Endothelial cell of umbilical vein (primary cell): ENCODE measurements around the gene RUFY3. TPM values are rescaled to one million over a fixed set of nuclear protein-coding genes. Genes with fewer than 3 reads are reported as not detected.

ENCODE experiments used
- BruUV-seq: library from RNA; stranded (reverse); fragments of 400-500 nt; replicated peaks from 2 replicates; lab custom pipeline; 2021; lab: Mats Ljungman, UMichigan
- CTCF ChIA-PET: fragments of 300-600, 350-600 bp; sonication (Branson Sonifier 250); formaldehyde crosslinking; loops from one replicate; lab custom pipeline; 2021; ENCODE audit warnings: antibody characterized with exemption, inconsistent platforms; lab: Charles Lee
- POLR2A ChIA-PET: fragments of 300-600, 350-600 bp; sonication (Branson Sonifier 250); formaldehyde crosslinking; loops from one replicate; lab custom pipeline; 2021; ENCODE audit warnings: antibody characterized with exemption, inconsistent platforms; lab: Charles Lee
- DNase-seq: peaks from one replicate; pipeline ENCODE4 v3.0.0-alpha.2; 2011; ENCODE audit warnings: low read depth, low spot score
- FAIRE-seq: peaks from 2 replicates; lab custom pipeline; 2011; peaks lifted over from hg19 to GRCh38; lab: Jason Lieb, UNC
- H2AFZ ChIP-seq: 2 replicates; pipeline ENCODE4 v1.6.0; 2012; ENCODE audit warnings: low read depth, low read length, control low read depth, inconsistent platforms
- H3K27ac ChIP-seq: 2 replicates; pipeline ENCODE4 v1.5.1; 2011; ENCODE audit warnings: low read depth, mild to moderate bottlenecking, control low read depth, low read length, moderate library complexity; ENCODE audit not compliant: insufficient read depth
- H3K27me3 ChIP-seq, 2 experiments: 2 replicates each; pipeline versions ENCODE4 v1.6.0 to v1.6.1; 2011; ENCODE audit warnings: low read length in 2 of 2, mixed read lengths in 1 of 2; ENCODE audit not compliant: control insufficient read depth in 2 of 2, insufficient read depth in 2 of 2
- H3K36me3 ChIP-seq, 2 experiments: 2 replicates in 1 of 2; 3 replicates in 1 of 2; pipeline ENCODE4 v1.5.1; 2011; ENCODE audit warnings: low read length in 2 of 2, mild to moderate bottlenecking in 1 of 2, moderate library complexity in 1 of 2; ENCODE audit not compliant: control insufficient read depth in 2 of 2, insufficient read depth in 2 of 2; ENCODE audit errors: extremely low read depth in 1 of 2
- H3K4me1 ChIP-seq: 3 replicates; pipeline ENCODE4 v1.5.1; 2011; ENCODE audit warnings: mild to moderate bottlenecking, low read length; ENCODE audit not compliant: control insufficient read depth, insufficient read depth; ENCODE audit errors: extremely low read depth
- H3K4me2 ChIP-seq: 2 replicates; pipeline ENCODE4 v1.6.1; 2011; ENCODE audit warnings: low read length, control low read depth, mixed read lengths; ENCODE audit not compliant: insufficient read depth
- H3K4me3 ChIP-seq, 3 experiments: fragments of 200-600 bp in 1 of 3; sonication (generic), shearing (Covaris generic) in 1 of 3; replicated peaks in 1 of 3; 2 replicates each; pipeline ENCODE4 v1.5.1; 2011 to 2016; ENCODE audit warnings: control low read depth in 3 of 3, low read length in 3 of 3, mild to moderate bottlenecking in 2 of 3, inconsistent platforms in 1 of 3, low read depth in 1 of 3, moderate library complexity in 1 of 3; ENCODE audit not compliant: insufficient read depth in 1 of 3
- H3K79me2 ChIP-seq: 2 replicates; pipeline ENCODE4 v1.6.0; 2012; ENCODE audit warnings: low read length, inconsistent platforms; ENCODE audit not compliant: control insufficient read depth, insufficient read depth
- H3K9ac ChIP-seq: replicated peaks from 2 replicates; pipeline ENCODE3; 2011; ENCODE audit warnings: low read length, control low read depth; ENCODE audit not compliant: insufficient read depth; ENCODE audit errors: extremely low read depth
- H3K9me1 ChIP-seq: replicated peaks from 3 replicates; pipeline ENCODE4 v1.6.0; 2011; ENCODE audit warnings: mild to moderate bottlenecking, low read length; ENCODE audit not compliant: control insufficient read depth, insufficient read depth; ENCODE audit errors: extremely low read depth
- H3K9me3 ChIP-seq: replicated peaks from 2 replicates; pipeline ENCODE4 v1.5.1; 2012; ENCODE audit warnings: low read length, inconsistent platforms; ENCODE audit not compliant: control insufficient read depth, insufficient read depth
- H4K20me1 ChIP-seq: replicated peaks from 2 replicates; pipeline ENCODE3; 2011; ENCODE audit warnings: mild to moderate bottlenecking, low read length; ENCODE audit not compliant: control insufficient read depth, insufficient read depth; ENCODE audit errors: extremely low read depth
- EZH2 ChIP-seq: IDR thresholded peaks from 2 replicates; pipeline ENCODE4 v1.6.1; 2012; ENCODE audit warnings: borderline replicate concordance, low read depth, mild to moderate bottlenecking, moderate library complexity, low read length, inconsistent platforms; ENCODE audit not compliant: severe bottlenecking
- FOS ChIP-seq: IDR thresholded peaks from 2 replicates; pipeline ENCODE4 v1.6.1; 2011; ENCODE audit warnings: mild to moderate bottlenecking, low read length, moderate library complexity, borderline replicate concordance; ENCODE audit not compliant: insufficient read depth
- GATA2 ChIP-seq: IDR thresholded peaks from 2 replicates; pipeline ENCODE4 v1.7.0; 2011; ENCODE audit warnings: low read depth, mild to moderate bottlenecking, moderate library complexity, mixed read lengths, low read length; ENCODE audit not compliant: insufficient read length, insufficient read depth
- JUN ChIP-seq: IDR thresholded peaks from 2 replicates; pipeline ENCODE4 v1.6.1; 2011; ENCODE audit warnings: borderline replicate concordance, low read depth; ENCODE audit not compliant: insufficient read length, insufficient read depth
- MYC ChIP-seq: IDR thresholded peaks from one replicate; pipeline ENCODE4 v1.6.1; 2011; ENCODE audit warnings: mild to moderate bottlenecking, low read depth, low read length
- POLR2A ChIP-seq: IDR thresholded peaks from 2 replicates; pipeline ENCODE4 v1.6.1; 2012; ENCODE audit warnings: low read depth, mild to moderate bottlenecking, control low read depth, low read length
- POLR2AphosphoS5 ChIP-seq: IDR thresholded peaks from 2 replicates; pipeline ENCODE4 v1.6.1; 2012; ENCODE audit warnings: low read depth, mild to moderate bottlenecking, control low read depth, low read length, moderate library complexity; ENCODE audit not compliant: insufficient read depth
- dilution Hi-C: fragments of 300-500 bp; cut with MboI; formaldehyde crosslinking; loops from one replicate; pipeline ENCODE4 v1.15.0; 2019; ENCODE audit warnings: low sequenced_read_pairs; ENCODE audit not compliant: extremely low pct_ligation_motif_present
- intact Hi-C: fragments of 100-400 bp; cut with micrococcal nuclease; formaldehyde crosslinking; loops from one replicate; pipeline ENCODE4 v1.10.0; 2022
- polyA plus RNA-seq, 4 experiments: library from polyadenylated mRNA; depleted of rRNA in 3 of 4; stranded (reverse) in 3 of 4; unstranded in 1 of 4; fragments of >200 nt; gene quantifications; 2 replicates each; pipeline versions ENCODE4 v1.2.1 to v1.2.3, GENCODE V29; 2011 to 2012; ENCODE audit warnings: missing spikeins in 1 of 4
- total RNA-seq: library from RNA; stranded (reverse); gene quantifications from 2 replicates; pipeline ENCODE4 v1.2.3, GENCODE V29; 2021
- TF ChIP-seq, protein P1 (sequence below): IDR thresholded peaks from 2 replicates; pipeline ENCODE4 v1.6.1; 2011; ENCODE audit not compliant: insufficient read depth, insufficient read length
- TF ChIP-seq, protein P2 (sequence below), 2 donors: IDR thresholded peaks; 1 replicate in 1 of 2; 2 replicates in 1 of 2; pipeline ENCODE4 v1.5.1; 2011; ENCODE audit warnings: low read length in 2 of 2, mild to moderate bottlenecking in 2 of 2, moderate library complexity in 2 of 2, control low read depth in 1 of 2, inconsistent platforms in 1 of 2, low read depth in 1 of 2; ENCODE audit not compliant: insufficient read depth in 1 of 2; ENCODE audit errors: extremely low read depth in 1 of 2

Gene RUFY3
- total and polyA plus RNA-seq, 2 donors (not counting 3 experiments of a cell fraction or from before 2014, with no cell fraction given), result 10.0 to 52.8 TPM

DNA sequence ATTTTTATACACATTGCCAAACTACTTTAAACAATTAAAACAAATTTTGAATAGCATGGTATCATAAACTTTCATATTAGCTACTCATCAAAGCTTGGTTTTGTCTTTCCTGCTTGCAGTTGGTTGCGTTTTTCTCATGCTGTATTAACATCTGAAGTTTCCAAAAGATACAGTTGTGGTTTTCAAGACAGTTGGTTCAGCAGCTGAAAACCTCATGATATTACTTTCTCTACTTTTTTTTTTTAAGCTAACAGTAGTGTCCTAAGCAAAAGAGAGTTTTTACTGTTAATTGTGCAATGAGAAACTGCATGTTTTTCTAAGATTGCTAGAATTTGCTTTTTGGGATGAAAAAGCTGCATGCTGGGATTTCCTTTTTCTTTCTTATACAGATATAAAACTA lies 15.2 kb downstream of the RUFY3 start:
- no peak for TF ChIP-seq FOS
- TF ChIP-seq GATA2, result no peak
- no peak for TF ChIP-seq EZH2
- TF ChIP-seq, protein P1, sequence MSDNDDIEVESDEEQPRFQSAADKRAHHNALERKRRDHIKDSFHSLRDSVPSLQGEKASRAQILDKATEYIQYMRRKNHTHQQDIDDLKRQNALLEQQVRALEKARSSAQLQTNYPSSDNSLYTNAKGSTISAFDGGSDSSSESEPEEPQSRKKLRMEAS, result no peak
- TF ChIP-seq POLR2AphosphoS5, result no peak
- TF ChIP-seq, protein P2, sequence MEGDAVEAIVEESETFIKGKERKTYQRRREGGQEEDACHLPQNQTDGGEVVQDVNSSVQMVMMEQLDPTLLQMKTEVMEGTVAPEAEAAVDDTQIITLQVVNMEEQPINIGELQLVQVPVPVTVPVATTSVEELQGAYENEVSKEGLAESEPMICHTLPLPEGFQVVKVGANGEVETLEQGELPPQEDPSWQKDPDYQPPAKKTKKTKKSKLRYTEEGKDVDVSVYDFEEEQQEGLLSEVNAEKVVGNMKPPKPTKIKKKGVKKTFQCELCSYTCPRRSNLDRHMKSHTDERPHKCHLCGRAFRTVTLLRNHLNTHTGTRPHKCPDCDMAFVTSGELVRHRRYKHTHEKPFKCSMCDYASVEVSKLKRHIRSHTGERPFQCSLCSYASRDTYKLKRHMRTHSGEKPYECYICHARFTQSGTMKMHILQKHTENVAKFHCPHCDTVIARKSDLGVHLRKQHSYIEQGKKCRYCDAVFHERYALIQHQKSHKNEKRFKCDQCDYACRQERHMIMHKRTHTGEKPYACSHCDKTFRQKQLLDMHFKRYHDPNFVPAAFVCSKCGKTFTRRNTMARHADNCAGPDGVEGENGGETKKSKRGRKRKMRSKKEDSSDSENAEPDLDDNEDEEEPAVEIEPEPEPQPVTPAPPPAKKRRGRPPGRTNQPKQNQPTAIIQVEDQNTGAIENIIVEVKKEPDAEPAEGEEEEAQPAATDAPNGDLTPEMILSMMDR (IDR thresholded peaks at IDR 0.05; ENCODE audit: extremely low read depth in 1 of 2, insufficient read depth in 1 of 2, low read depth in 1 of 2, low read length in 2 of 2), result no peak
- TF ChIP-seq MYC, result no peak
- no peak for TF ChIP-seq POLR2A
- TF ChIP-seq JUN, result no peak
- CTCF ChIA-PET, result interaction anchor here (1.2 to 1.6 kb wide), 2 partner anchors 9 to 16 kb away, joined by 3 to 6 read pairs; no protein-coding TSS in a partner anchor
- peaks cover 17% of the 10 kb centered on the region for H3K4me1 ChIP-seq
- no peaks in the 10 kb centered on the region for H4K20me1 ChIP-seq
- H3K27me3 ChIP-seq, result no peaks in the 10 kb centered on the region
- dilution Hi-C loops (no loop called here), intact Hi-C loops (no loop called here)
- no peak overlapping the region for H3K4me2 ChIP-seq
- no peak for DNase-seq
- no peak overlapping the region for H3K9ac ChIP-seq
- H3K27ac ChIP-seq, result no peak overlapping the region
- no TSS peak for BruUV-seq
- peaks cover 8% of the 10 kb centered on the region for H3K79me2 ChIP-seq
- no peak overlapping the region for H3K4me3 ChIP-seq
- H2AFZ ChIP-seq, result no peak overlapping the region
- POLR2A ChIA-PET, result interaction anchor here (0.5 kb wide), 1 partner anchor 28 kb away, joined by 3 read pairs; no protein-coding TSS in a partner anchor
- H3K9me3 ChIP-seq, result no peaks in the 10 kb centered on the region
- no peak for FAIRE-seq
- H3K9me1 ChIP-seq, result no peaks in the 10 kb centered on the region
- no peaks in the 10 kb centered on the region for H3K36me3 ChIP-seq
